ENCODE results near the gene MYL11. TPM values are rescaled to one million over a fixed set of nuclear protein-coding genes. Genes with fewer than 3 reads are reported as not detected.
A peak's percentile ranks its signal among the peaks of the same experiment; 100 is the strongest.

Gene MYL11
- total and polyA plus RNA-seq, 4 donors = 0.70 TPM; not detected in 3

GRCh38 chr16:30417529-30418349, 43.1 kb downstream of the MYL11 start:
- Histone ChIP-seq H3K9ac (ENCODE audit: low read depth in 1 of 2, low read length in 2 of 2) (no peak overlapping the region), H3K36me3 (ENCODE audit: control insufficient read depth in 4 of 4, insufficient read depth in 3 of 4, low read depth in 1 of 4, low read length in 3 of 4) (peaks cover 0 to 7% (median 2%) of the 10 kb centered on the region in 4 donors), H3K27ac (ENCODE audit: low read depth in 1 of 2, low read length in 2 of 2) (peak overlapping the region; percentile 65 to 95), H3K9me3 (ENCODE audit: control insufficient read depth in 4 of 4, low read length in 3 of 4) (no peaks in the 10 kb centered on the region), H3K4me3 (ENCODE audit: low read depth in 1 of 3, low read length in 3 of 3) (peak overlapping the region; percentile 6 to 63 (median 56)), H3K4me1 (ENCODE audit: control insufficient read depth in 4 of 4, insufficient read depth in 4 of 4, low read length in 3 of 4) (peaks cover 3 to 16% (median 5%) of the 10 kb centered on the region in 4 donors), H3K27me3 (ENCODE audit: control insufficient read depth in 4 of 4, insufficient read depth in 4 of 4, low read length in 3 of 4) (no peaks in the 10 kb centered on the region)
- DNase-seq (ENCODE audit: low spot score) = peak; percentile 82
- WGBS = under 1% methylated on average over 140 of the region's 140 CpGs
- TF ChIP-seq CTCF (IDR thresholded peaks at IDR 0.05; ENCODE audit: low read depth, low read length, missing input control) = peak; percentile 19
- TF ChIP-seq HNF4G (IDR thresholded peaks at IDR 0.05) = no peak
- peak in 1 of 2 donors; percentile 64 for TF ChIP-seq RAD21 (IDR thresholded peaks at IDR 0.05)
- TF ChIP-seq FOXA1 (IDR thresholded peaks at IDR 0.05) = no peak
- peak in 1 of 2 donors; percentile 43 for TF ChIP-seq GABPA (IDR thresholded peaks at IDR 0.05 in 1 of 2, conservative IDR thresholded peaks at IDR 0.05 in 1 of 2)
- peak in 1 of 2 donors; percentile 51 for TF ChIP-seq EGR1 (IDR thresholded peaks at IDR 0.05; ENCODE audit: low read depth in 2 of 2)

GRCh38 chr16:30418350-30419181, 44.0 kb downstream of the MYL11 start:
- Histone ChIP-seq H3K36me3 (ENCODE audit: control insufficient read depth in 4 of 4, insufficient read depth in 3 of 4, low read depth in 1 of 4, low read length in 3 of 4) (peaks cover 0 to 11% (median 3%) of the 10 kb centered on the region in 4 donors), H3K9me3 (ENCODE audit: control insufficient read depth in 4 of 4, low read length in 3 of 4) (no peaks in the 10 kb centered on the region), H3K27me3 (ENCODE audit: control insufficient read depth in 4 of 4, insufficient read depth in 4 of 4, low read length in 3 of 4) (no peaks in the 10 kb centered on the region), H3K4me1 (ENCODE audit: control insufficient read depth in 4 of 4, insufficient read depth in 4 of 4, low read length in 3 of 4) (peaks cover 3 to 16% (median 5%) of the 10 kb centered on the region in 4 donors), H3K9ac (ENCODE audit: low read depth in 1 of 2, low read length in 2 of 2) (peak overlapping the region in 1 of 2 donors; percentile 71), H3K27ac (ENCODE audit: low read depth in 1 of 2, low read length in 2 of 2) (peak overlapping the region; percentile 65 to 95), H3K4me3 (ENCODE audit: low read depth in 1 of 3, low read length in 3 of 3) (peak overlapping the region in 2 of 3 donors; percentile 56 to 63)
- 56% methylated on average over 31 of the region's 31 CpGs for WGBS
- TF ChIP-seq RAD21 (IDR thresholded peaks at IDR 0.05) (peak in 1 of 2 donors; percentile 26), EGR1 (IDR thresholded peaks at IDR 0.05; ENCODE audit: low read depth in 2 of 2) (no peak), NR2F2 (IDR thresholded peaks at IDR 0.05) (no peak), ZBTB33 (IDR thresholded peaks at IDR 0.05) (no peak)
- no peak for DNase-seq (ENCODE audit: low spot score)

- peaks cover 6 to 20% (median 8%) of the 10 kb centered on the region in 4 donors for H3K36me3 ChIP-seq (ENCODE audit: control insufficient read depth in 4 of 4, insufficient read depth in 3 of 4, low read depth in 1 of 4, low read length in 3 of 4)
- TF ChIP-seq CTCF (IDR thresholded peaks at IDR 0.05; ENCODE audit: low read depth, low read length, missing input control) (no peak), REST (IDR thresholded peaks at IDR 0.05) (no peak), ATF3 (IDR thresholded peaks at IDR 0.05) (no peak), FOXA1 (IDR thresholded peaks at IDR 0.05) (no peak), RAD21 (IDR thresholded peaks at IDR 0.05) (no peak), EGR1 (IDR thresholded peaks at IDR 0.05; ENCODE audit: low read depth in 2 of 2) (no peak), RXRA (IDR thresholded peaks at IDR 0.05) (no peak), YY1 (IDR thresholded peaks at IDR 0.05) (no peak), SP1 (IDR thresholded peaks at IDR 0.05) (no peak)
These were observed 46.4 kb downstream of the MYL11 start for GRCh38 chr16:30421010-30421409.

More at GRCh38 chr16:30421010-30421409, 46.4 kb downstream of the MYL11 start:
- no peak overlapping the region for H3K4me3 ChIP-seq (ENCODE audit: low read depth in 1 of 3, low read length in 3 of 3)
- no peaks in the 10 kb centered on the region for H3K9me3 ChIP-seq (ENCODE audit: control insufficient read depth in 4 of 4, low read length in 3 of 4)
- H3K4me1 ChIP-seq (ENCODE audit: control insufficient read depth in 4 of 4, insufficient read depth in 4 of 4, low read length in 3 of 4) = peaks cover 3 to 16% (median 5%) of the 10 kb centered on the region in 4 donors
- no peak overlapping the region for H3K9ac ChIP-seq (ENCODE audit: low read depth in 1 of 2, low read length in 2 of 2)
- H3K27ac ChIP-seq (ENCODE audit: low read depth in 1 of 2, low read length in 2 of 2) = no peak overlapping the region
- H3K27me3 ChIP-seq (ENCODE audit: control insufficient read depth in 4 of 4, insufficient read depth in 4 of 4, low read length in 3 of 4) = no peaks in the 10 kb centered on the region
- DNase-seq (ENCODE audit: low spot score) = no peak
- 84% methylated on average over 5 of the region's 5 CpGs for WGBS

All from liver (tissue), 9 donors.